Measurements from ENCODE around the gene MKI67. TPM values are rescaled to one million over a fixed set of nuclear protein-coding genes. Genes with fewer than 3 reads are reported as not detected.
"Not testable (repeated sequence)": the region's sequence is repeated elsewhere in the genome, so short reads cannot be mapped to it uniquely, and the experiment has no call there.

The MKI67 gene
- total RNA-seq, 3 donors from 2014 or later (not counting 1 experiment from before 2014, with no cell fraction given): 5.3 to 10.0 (median 6.8) TPM

- WGBS (ENCODE audit: insufficient coverage): 89% methylated on average over 1 of the region's 1 CpG
- no peak overlapping the region for H3K27ac ChIP-seq (ENCODE audit: low read length)
- peaks cover 8% of the 10 kb centered on the region for H3K9me3 ChIP-seq (ENCODE audit: control insufficient read depth, insufficient read depth, low read length)
- no peak for TF ChIP-seq CTCF (IDR thresholded peaks at IDR 0.05)
- H3K36me3 ChIP-seq (ENCODE audit: control insufficient read depth, insufficient read depth, low read length): no peaks in the 10 kb centered on the region
- DNase-seq (no peak), ATAC-seq (no peak)
- peaks cover 14% of the 10 kb centered on the region for H3K36me3 Mint-ChIP-seq
- H3K27me3 ChIP-seq (ENCODE audit: control insufficient read depth, insufficient read depth, low read length): peaks cover 3% of the 10 kb centered on the region
- no peak overlapping the region for H3K4me3 ChIP-seq (ENCODE audit: low read length)
- no peak overlapping the region for H3K4me3 Mint-ChIP-seq
- H3K27me3 Mint-ChIP-seq (ENCODE audit: low read depth in 2 of 2): peaks cover 21 to 36% of the 10 kb centered on the region in 2 donors
- no peaks in the 10 kb centered on the region for H3K4me1 ChIP-seq (ENCODE audit: control insufficient read depth, insufficient read depth, low read length)
- peaks cover 4 to 7% of the 10 kb centered on the region in 2 donors for H3K9me3 Mint-ChIP-seq
- no peaks in the 10 kb centered on the region for H3K4me1 Mint-ChIP-seq
- H3K27ac Mint-ChIP-seq: no peak overlapping the region
- intact Hi-C loops (cut with micrococcal nuclease): no loop called here
Observed at GRCh38 chr10:128172756-128173155, 46.5 kb upstream of the MKI67 start.

- no peak for TF ChIP-seq CTCF (IDR thresholded peaks at IDR 0.05)
- Mint-ChIP-seq H3K4me3 (no peak overlapping the region), H3K27ac (no peak overlapping the region), H3K36me3 (peaks cover 8% of the 10 kb centered on the region), H3K9me3 (peaks cover 4% of the 10 kb centered on the region in 2 donors), H3K4me1 (no peaks in the 10 kb centered on the region), H3K27me3 (ENCODE audit: low read depth in 2 of 2) (peaks cover 23 to 43% of the 10 kb centered on the region in 2 donors)
- Histone ChIP-seq H3K36me3 (ENCODE audit: control insufficient read depth, insufficient read depth, low read length) (no peaks in the 10 kb centered on the region), H3K27ac (ENCODE audit: low read length) (no peak overlapping the region), H3K4me3 (ENCODE audit: low read length) (no peak overlapping the region), H3K27me3 (ENCODE audit: control insufficient read depth, insufficient read depth, low read length) (peaks cover 3% of the 10 kb centered on the region), H3K9me3 (ENCODE audit: control insufficient read depth, insufficient read depth, low read length) (peaks cover 8% of the 10 kb centered on the region), H3K4me1 (ENCODE audit: control insufficient read depth, insufficient read depth, low read length) (no peaks in the 10 kb centered on the region)
- intact Hi-C loops (cut with micrococcal nuclease): no loop called here
- ATAC-seq (no peak), DNase-seq (no peak)
- WGBS (ENCODE audit: insufficient coverage): 85% methylated on average over 8 of the region's 8 CpGs
Observed at GRCh38 chr10:128169811-128170379, 43.7 kb upstream of the MKI67 start.

- WGBS (ENCODE audit: insufficient coverage): 89% methylated on average over 3 of the region's 3 CpGs
Observed at GRCh38 chr10:128167926-128168520, 41.8 kb upstream of the MKI67 start.

GRCh38 chr10:128167123-128167522 lies 40.9 kb upstream of the MKI67 start:
- H3K27me3 Mint-ChIP-seq (ENCODE audit: low read depth in 2 of 2): peaks cover 14 to 33% of the 10 kb centered on the region in 2 donors
- H3K4me3 Mint-ChIP-seq; DNase-seq; H3K9me3 Mint-ChIP-seq; H3K27me3 ChIP-seq (ENCODE audit: control insufficient read depth, insufficient read depth, low read length); H3K36me3 ChIP-seq (ENCODE audit: control insufficient read depth, insufficient read depth, low read length); ATAC-seq; H3K9me3 ChIP-seq (ENCODE audit: control insufficient read depth, insufficient read depth, low read length); intact Hi-C loops (cut with micrococcal nuclease); H3K4me3 ChIP-seq (ENCODE audit: low read length); H3K27ac Mint-ChIP-seq; H3K36me3 Mint-ChIP-seq; H3K4me1 Mint-ChIP-seq; H3K4me1 ChIP-seq (ENCODE audit: control insufficient read depth, insufficient read depth, low read length); H3K27ac ChIP-seq (ENCODE audit: low read length): not testable (repeated sequence)
- WGBS (ENCODE audit: insufficient coverage): 90% methylated on average over 5 of the region's 6 CpGs

More at GRCh38 chr10:128167926-128168520, 41.8 kb upstream of the MKI67 start:
- no peak overlapping the region for H3K4me3 Mint-ChIP-seq
- H3K4me1 ChIP-seq (ENCODE audit: control insufficient read depth, insufficient read depth, low read length): no peaks in the 10 kb centered on the region
- DNase-seq (no peak), ATAC-seq (no peak)
- no peaks in the 10 kb centered on the region for H3K36me3 Mint-ChIP-seq
- H3K27ac ChIP-seq (ENCODE audit: low read length): no peak overlapping the region
- no peak overlapping the region for H3K27ac Mint-ChIP-seq
- intact Hi-C loops (cut with micrococcal nuclease): no loop called here
- H3K4me3 ChIP-seq (ENCODE audit: low read length): no peak overlapping the region
- no peak for TF ChIP-seq CTCF (IDR thresholded peaks at IDR 0.05)
- H3K36me3 ChIP-seq (ENCODE audit: control insufficient read depth, insufficient read depth, low read length): no peaks in the 10 kb centered on the region
- H3K27me3 ChIP-seq (ENCODE audit: control insufficient read depth, insufficient read depth, low read length): peaks cover 3% of the 10 kb centered on the region
- H3K9me3 ChIP-seq (ENCODE audit: control insufficient read depth, insufficient read depth, low read length): no peaks in the 10 kb centered on the region
- H3K27me3 Mint-ChIP-seq (ENCODE audit: low read depth in 2 of 2): peaks cover 18 to 42% of the 10 kb centered on the region in 2 donors
- no peaks in the 10 kb centered on the region for H3K9me3 Mint-ChIP-seq
- H3K4me1 Mint-ChIP-seq: no peaks in the 10 kb centered on the region
